ENCODE data around the gene ZNF816.
"Not testable (repeated sequence)": the region's sequence is repeated elsewhere in the genome, so short reads cannot be mapped to it uniquely, and the experiment has no call there.

The ZNF816 gene

GRCh38 chr19:52961981-52962380 lies 700 bp downstream of the ZNF816 start:
- DNase-seq: peak in 1 of 56 donors; percentile 23

- DNase-seq: no peak
These were observed 2.9 kb downstream of the ZNF816 start for GRCh38 chr19:52959613-52960295.

- no peak for DNase-seq
These were observed 5.1 kb downstream of the ZNF816 start for GRCh38 chr19:52957591-52957990.

- no peak for DNase-seq
These were observed 5.8 kb downstream of the ZNF816 start for GRCh38 chr19:52956917-52957316.

- DNase-seq: no peak
These were observed 13.3 kb downstream of the ZNF816 start for GRCh38 chr19:52949422-52949821.

GRCh38 chr19:52948025-52948770 lies 14.5 kb downstream of the ZNF816 start:
- DNase-seq: no peak

GRCh38 chr19:52946322-52947310 lies 16.1 kb downstream of the ZNF816 start:
- DNase-seq: peak in 11 of 56 donors; percentile 1 to 51 (median 11)

- no peak for DNase-seq
These were observed 16.9 kb downstream of the ZNF816 start for GRCh38 chr19:52945652-52946321.

- not testable (repeated sequence) for DNase-seq
These were observed 17.8 kb downstream of the ZNF816 start for GRCh38 chr19:52944703-52945493.

GRCh38 chr19:52943884-52944643 lies 18.6 kb downstream of the ZNF816 start:
- DNase-seq: no peak

GRCh38 chr19:52943134-52943883 lies 19.4 kb downstream of the ZNF816 start:
- no peak for DNase-seq

- peak in 55 of 56 donors; percentile 26 to 91 (median 72) for DNase-seq
These were observed 20.1 kb downstream of the ZNF816 start for GRCh38 chr19:52942386-52943133.

- DNase-seq: peak in 2 of 56 donors; percentile 3 to 8
These were observed 20.7 kb downstream of the ZNF816 start for GRCh38 chr19:52941941-52942385.

GRCh38 chr19:52941523-52941922 lies 21.2 kb downstream of the ZNF816 start:
- DNase-seq: not testable (repeated sequence)

GRCh38 chr19:52940905-52941304 lies 21.8 kb downstream of the ZNF816 start:
- not testable (repeated sequence) for DNase-seq

GRCh38 chr19:52938761-52939160 lies 23.9 kb downstream of the ZNF816 start:
- DNase-seq: no peak

- no peak for DNase-seq
These were observed 25.7 kb downstream of the ZNF816 start for GRCh38 chr19:52936954-52937325.
